A673 (cell line): ENCODE results near the gene TMPO. TPM values are rescaled to one million over a fixed set of nuclear protein-coding genes. Genes with fewer than 3 reads are reported as not detected.
A peak's percentile ranks its signal among the peaks of the same experiment; 100 is the strongest.

ENCODE experiments used
- BruUV-seq: library from RNA; stranded (reverse); fragments of 400-500 nt; replicated peaks from 2 replicates; lab custom pipeline; 2021; lab: Mats Ljungman, UMichigan
- CTCF ChIA-PET: fragments of 300-600 bp; sonication (Branson Sonifier 250); formaldehyde crosslinking; loops from one replicate; lab custom pipeline; 2022; ENCODE audit warnings: antibody characterized with exemption; lab: Charles Lee
- POLR2A ChIA-PET: fragments of 300-600 bp; sonication (Branson Sonifier 250); formaldehyde crosslinking; loops from one replicate; lab custom pipeline; 2022; ENCODE audit warnings: antibody characterized with exemption; ENCODE audit not compliant: low non-redundant PET; lab: Charles Lee
- DNase-seq: peaks from one replicate; pipeline ENCODE4 v3.0.0-alpha.2; 2015; ENCODE audit warnings: low spot score
- H3K27ac ChIP-seq: fragments of 200-600 bp; sonication (generic); 2 replicates; pipeline ENCODE4 v1.5.1; 2016; ENCODE audit warnings: mixed run types, low read depth, mild to moderate bottlenecking, mixed read lengths, antibody characterized with exemption, low read length; ENCODE audit not compliant: poor library complexity, severe bottlenecking
- H3K27me3 ChIP-seq: fragments of 200-600 bp; sonication (generic); replicated peaks from 2 replicates; pipeline ENCODE4 v1.6.1; 2017; ENCODE audit warnings: mixed run types, low read depth, mild to moderate bottlenecking, mixed read lengths, antibody characterized with exemption, low read length; ENCODE audit not compliant: insufficient read depth, poor library complexity
- H3K36me3 ChIP-seq: fragments of 200-600 bp; sonication (generic); 2 replicates; pipeline ENCODE4 v1.6.1; 2016; ENCODE audit warnings: mixed run types, mild to moderate bottlenecking, mixed read lengths, antibody characterized with exemption, low read length; ENCODE audit not compliant: insufficient read depth, poor library complexity, severe bottlenecking
- H3K4me1 ChIP-seq: fragments of 200-600 bp; sonication (generic); 2 replicates; pipeline ENCODE4 v1.6.1; 2017; ENCODE audit warnings: mixed run types, mild to moderate bottlenecking, mixed read lengths, antibody characterized with exemption, low read length; ENCODE audit not compliant: insufficient read depth, poor library complexity, severe bottlenecking
- H3K4me3 ChIP-seq: fragments of 200-600 bp; sonication (generic); 2 replicates; pipeline ENCODE4 v1.5.1; 2016; ENCODE audit warnings: low read depth, mixed run types, mild to moderate bottlenecking, mixed read lengths, low read length; ENCODE audit not compliant: poor library complexity, severe bottlenecking
- H3K9me3 ChIP-seq: fragments of 200-600 bp; sonication (generic); 2 replicates; pipeline ENCODE4 v1.6.1; 2016; ENCODE audit warnings: mixed run types, low read depth, mild to moderate bottlenecking, mixed read lengths, antibody characterized with exemption, low read length; ENCODE audit not compliant: poor library complexity, severe bottlenecking
- EZH2 ChIP-seq: fragments of 200-600 bp; sonication (generic); IDR thresholded peaks from 2 replicates; pipeline ENCODE4 v1.6.1; 2017; ENCODE audit warnings: borderline replicate concordance, low read depth, mild to moderate bottlenecking, mixed read lengths, antibody characterized with exemption, low read length; ENCODE audit not compliant: poor library complexity, severe bottlenecking
- intact Hi-C: fragments of 100-400 bp; cut with micrococcal nuclease; formaldehyde crosslinking; loops from one replicate; pipeline ENCODE4 v1.10.0; 2022; ENCODE audit not compliant: unreplicated experiment
- total RNA-seq: library from RNA; stranded (reverse); gene quantifications from 2 replicates; pipeline ENCODE4 v1.2.3, GENCODE V29; 2021
- TF ChIP-seq, protein P1 (sequence below): fragments of 300-800, 200-600 bp; sonication (generic); conservative IDR thresholded peaks from 2 replicates; pipeline ENCODE4 v1.5.1; 2017; ENCODE audit warnings: low read depth, mild to moderate bottlenecking, antibody characterized with exemption, low read length, moderate library complexity, mixed read lengths

Gene TMPO
- total RNA-seq, 1 experiment from 2014 or later = 296 TPM

DNA sequence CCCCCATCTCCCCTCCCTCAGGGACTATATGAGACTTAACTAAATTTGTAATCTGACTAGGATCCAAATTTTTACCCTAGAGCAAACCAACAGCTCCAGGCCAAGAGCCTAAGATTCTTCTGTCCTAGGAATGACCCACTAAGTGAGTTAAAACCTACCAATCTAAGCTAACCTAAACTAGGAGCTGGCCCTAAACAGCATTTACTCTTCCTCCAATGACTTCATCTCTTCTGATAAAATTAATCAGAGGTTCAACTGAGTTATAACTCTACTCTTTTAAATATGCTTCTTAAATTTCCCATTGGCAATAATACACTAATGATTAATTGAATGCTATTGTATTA, 39.9 kb upstream of the TMPO start:
- no peaks in the 10 kb centered on the region for H3K36me3 ChIP-seq
- H3K4me3 ChIP-seq = no peak overlapping the region
- ChIA-PET POLR2A (interaction anchor here (0.6 kb wide), 1 partner anchor 333 kb away, joined by 4 read pairs; no protein-coding TSS in a partner anchor), CTCF (no interaction called here)
- no TSS peak for BruUV-seq
- TF ChIP-seq EZH2 = no peak
- TF ChIP-seq, protein P1, sequence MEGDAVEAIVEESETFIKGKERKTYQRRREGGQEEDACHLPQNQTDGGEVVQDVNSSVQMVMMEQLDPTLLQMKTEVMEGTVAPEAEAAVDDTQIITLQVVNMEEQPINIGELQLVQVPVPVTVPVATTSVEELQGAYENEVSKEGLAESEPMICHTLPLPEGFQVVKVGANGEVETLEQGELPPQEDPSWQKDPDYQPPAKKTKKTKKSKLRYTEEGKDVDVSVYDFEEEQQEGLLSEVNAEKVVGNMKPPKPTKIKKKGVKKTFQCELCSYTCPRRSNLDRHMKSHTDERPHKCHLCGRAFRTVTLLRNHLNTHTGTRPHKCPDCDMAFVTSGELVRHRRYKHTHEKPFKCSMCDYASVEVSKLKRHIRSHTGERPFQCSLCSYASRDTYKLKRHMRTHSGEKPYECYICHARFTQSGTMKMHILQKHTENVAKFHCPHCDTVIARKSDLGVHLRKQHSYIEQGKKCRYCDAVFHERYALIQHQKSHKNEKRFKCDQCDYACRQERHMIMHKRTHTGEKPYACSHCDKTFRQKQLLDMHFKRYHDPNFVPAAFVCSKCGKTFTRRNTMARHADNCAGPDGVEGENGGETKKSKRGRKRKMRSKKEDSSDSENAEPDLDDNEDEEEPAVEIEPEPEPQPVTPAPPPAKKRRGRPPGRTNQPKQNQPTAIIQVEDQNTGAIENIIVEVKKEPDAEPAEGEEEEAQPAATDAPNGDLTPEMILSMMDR = no peak
- H3K27ac ChIP-seq = peak overlapping the region; percentile 49
- H3K27me3 ChIP-seq = no peaks in the 10 kb centered on the region
- intact Hi-C loops = no loop called here
- no peak for DNase-seq
- peaks cover 12% of the 10 kb centered on the region for H3K4me1 ChIP-seq
- no peaks in the 10 kb centered on the region for H3K9me3 ChIP-seq

DNA sequence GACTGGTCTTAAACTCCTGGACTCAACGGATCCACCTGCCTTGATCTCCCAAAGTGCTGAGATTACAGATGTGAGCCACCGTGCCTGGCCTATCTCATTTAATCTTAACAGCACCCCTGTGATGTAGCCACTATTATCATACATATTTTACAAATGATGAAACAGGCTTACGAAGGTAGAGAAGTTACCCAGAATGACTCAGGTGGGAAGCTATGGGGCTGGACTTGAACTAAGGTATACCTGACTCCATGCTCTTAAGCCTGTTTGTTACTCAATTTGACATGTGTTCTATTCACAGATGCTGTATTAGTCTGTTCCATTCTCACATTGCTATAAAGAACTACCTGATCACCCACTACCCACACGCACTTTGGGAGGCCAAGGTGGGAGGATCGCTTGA, 36.8 kb upstream of the TMPO start:
- Histone ChIP-seq H3K27me3 (no peaks in the 10 kb centered on the region), H3K4me1 (peaks cover 12% of the 10 kb centered on the region), H3K27ac (no peak overlapping the region), H3K9me3 (no peaks in the 10 kb centered on the region), H3K36me3 (no peaks in the 10 kb centered on the region), H3K4me3 (no peak overlapping the region)
- no TSS peak for BruUV-seq
- TF ChIP-seq, protein P1 = no peak
- POLR2A ChIA-PET = no interaction called here
- CTCF ChIA-PET = no interaction called here
- no peak for DNase-seq
- intact Hi-C loops = no loop called here

DNA sequence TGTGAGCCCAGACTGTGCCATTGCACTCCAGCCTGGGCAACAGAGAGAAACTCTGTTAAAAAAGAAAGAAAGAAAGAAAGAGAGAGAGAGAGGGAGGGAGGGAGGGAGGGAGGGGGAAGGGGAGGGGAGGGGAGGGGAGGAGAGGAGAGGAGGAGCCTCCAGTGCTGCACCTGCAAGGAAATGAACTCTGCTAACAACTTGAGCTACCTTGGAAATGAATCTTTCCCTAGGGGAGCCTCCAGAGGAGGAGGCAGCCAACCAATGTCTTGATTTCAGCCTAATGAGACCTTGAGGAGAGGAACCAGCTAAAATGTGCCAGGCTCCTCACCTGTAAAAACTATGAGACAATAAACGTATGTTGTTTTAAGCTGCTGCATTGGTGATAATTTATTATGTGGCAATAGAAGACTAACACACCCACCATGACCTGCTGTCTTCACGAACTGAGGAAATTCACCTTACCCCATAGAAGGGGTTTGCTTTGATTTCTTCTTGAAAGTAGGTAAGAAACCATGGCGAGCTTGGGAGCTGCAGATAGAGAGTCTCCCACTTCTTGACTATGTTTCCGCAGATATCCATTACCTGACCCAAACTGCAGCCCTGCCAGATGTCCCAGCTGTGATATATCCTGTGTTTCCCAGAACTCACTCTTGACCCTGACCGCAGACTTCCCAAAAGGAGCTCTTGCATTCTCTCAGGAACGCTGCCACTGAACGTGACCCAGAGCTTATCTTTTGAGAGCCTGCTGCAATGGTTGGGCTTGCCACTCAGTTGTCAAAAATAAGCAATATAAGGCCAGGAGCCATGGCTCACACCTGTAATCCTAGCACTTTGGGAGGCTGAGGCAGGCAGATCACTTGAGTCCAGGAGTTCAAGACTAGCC, 31.5 kb upstream of the TMPO start:
- Histone ChIP-seq H3K27ac (no peak overlapping the region), H3K9me3 (no peaks in the 10 kb centered on the region), H3K4me3 (no peak overlapping the region), H3K4me1 (peaks cover 6% of the 10 kb centered on the region), H3K36me3 (no peaks in the 10 kb centered on the region), H3K27me3 (no peaks in the 10 kb centered on the region)
- intact Hi-C loops = no loop called here
- CTCF ChIA-PET = interaction anchor here (0.5 kb wide), 1 partner anchor 9 kb away, joined by 6 read pairs; no protein-coding TSS in a partner anchor
- no peak for DNase-seq
- BruUV-seq = no TSS peak
- POLR2A ChIA-PET = interaction anchor here (0.6 kb wide), 1 partner anchor 117 kb away, joined by 7 read pairs; no protein-coding TSS in a partner anchor
- no peak for TF ChIP-seq EZH2
- TF ChIP-seq, protein P1 = no peak
